Ishikawa (cell line): ENCODE measurements around the gene ROBO1.

ENCODE experiments used
- CEBPB ChIP-seq: IDR thresholded peaks from 2 replicates; pipeline ENCODE4 v1.6.1; 2012
- CREB1 ChIP-seq: IDR thresholded peaks from 2 replicates; pipeline ENCODE4 v1.6.1; 2012; ENCODE audit warnings: low read depth
- EGR1 ChIP-seq: IDR thresholded peaks from 2 replicates; pipeline ENCODE4 v1.6.1; 2012
- EP300 ChIP-seq: IDR thresholded peaks from 2 replicates; pipeline ENCODE4 v1.6.1; 2012; ENCODE audit warnings: borderline replicate concordance
- FOXM1 ChIP-seq: IDR thresholded peaks from 2 replicates; pipeline ENCODE4 v1.6.1; 2012; ENCODE audit warnings: low read depth, borderline replicate concordance
- MAX ChIP-seq: IDR thresholded peaks from 2 replicates; pipeline ENCODE4 v1.6.1; 2012
- NFIC ChIP-seq: IDR thresholded peaks from 2 replicates; pipeline ENCODE4 v1.6.1; 2012
- RAD21 ChIP-seq: IDR thresholded peaks from 2 replicates; pipeline ENCODE4 v1.6.1; 2012; ENCODE audit warnings: low read depth
- REST ChIP-seq: IDR thresholded peaks from 2 replicates; pipeline ENCODE4 v1.6.1; 2012; ENCODE audit warnings: low read depth, mild to moderate bottlenecking
- TAF1 ChIP-seq: IDR thresholded peaks from 2 replicates; pipeline ENCODE4 v1.6.1; 2012; ENCODE audit warnings: low read depth, mild to moderate bottlenecking
- TCF12 ChIP-seq: IDR thresholded peaks from 2 replicates; pipeline ENCODE4 v1.6.1; 2012; ENCODE audit warnings: low read depth
- TEAD4 ChIP-seq: IDR thresholded peaks from 2 replicates; pipeline ENCODE4 v1.6.1; 2012
- USF1 ChIP-seq: IDR thresholded peaks from 2 replicates; pipeline ENCODE4 v1.6.1; 2012
- YY1 ChIP-seq: IDR thresholded peaks from 2 replicates; pipeline ENCODE4 v1.6.1; 2012; ENCODE audit warnings: low read depth
- ZBTB7A ChIP-seq: IDR thresholded peaks from 2 replicates; pipeline ENCODE4 v1.6.1; 2012; ENCODE audit warnings: low read depth

The ROBO1 gene

GRCh38 chr3:79737530-79737929 is 30.3 kb downstream of the ROBO1 start:
- TF ChIP-seq REST (no peak), USF1 (no peak), TEAD4 (peak; percentile 44; the same call in 1 of the 2 replicates), YY1 (no peak), CEBPB (no peak), EP300 (peak; percentile 86), TCF12 (peak; percentile 90), NFIC (peak; percentile 63), CREB1 (no peak), FOXM1 (peak; percentile 78; the same call in 1 of the 2 replicates), RAD21 (no peak)

GRCh38 chr3:79729096-79729495 is 38.7 kb downstream of the ROBO1 start:
- peak; percentile 97 for TF ChIP-seq NFIC
- TF ChIP-seq MAX = no peak
- TF ChIP-seq YY1 = no peak
- peak; percentile 69 for TF ChIP-seq FOXM1
- TF ChIP-seq TCF12 = peak; percentile 83
- peak; percentile 91 for TF ChIP-seq EP300
- peak; percentile 80 for TF ChIP-seq TEAD4
- peak; percentile 21; the same call in 1 of the 2 replicates for TF ChIP-seq RAD21

- no peak for TF ChIP-seq USF1
- no peak for TF ChIP-seq REST
- no peak for TF ChIP-seq ZBTB7A
- TF ChIP-seq EGR1 = no peak
- TF ChIP-seq MAX = no peak
- no peak for TF ChIP-seq CEBPB
- TF ChIP-seq FOXM1 = no peak
- TF ChIP-seq TAF1 = no peak
- TF ChIP-seq RAD21 = no peak
- TF ChIP-seq TEAD4 = no peak
Measured at GRCh38 chr3:79726786-79727185, 41.0 kb downstream of the ROBO1 start.

GRCh38 chr3:79724206-79724605 is 43.6 kb downstream of the ROBO1 start:
- TF ChIP-seq CEBPB (no peak), RAD21 (0 out of 2 replicates have a peak, but pooled peaks have one; percentile 25), ZBTB7A (no peak), EP300 (no peak), YY1 (no peak), CREB1 (no peak)

GRCh38 chr3:79690072-79690471 is 77.7 kb downstream of the ROBO1 start:
- TF ChIP-seq MAX = no peak
- TF ChIP-seq FOXM1 = no peak
- TF ChIP-seq USF1 = no peak
- TF ChIP-seq CEBPB = no peak

GRCh38 chr3:79685108-79685507 is 82.7 kb downstream of the ROBO1 start:
- no peak for TF ChIP-seq RAD21
- TF ChIP-seq YY1 = no peak
- TF ChIP-seq CEBPB = no peak
- TF ChIP-seq TCF12 = no peak
- TF ChIP-seq ZBTB7A = no peak
- TF ChIP-seq CREB1 = no peak

- TF ChIP-seq CEBPB (no peak), TCF12 (no peak), TAF1 (no peak), FOXM1 (no peak), YY1 (no peak), TEAD4 (no peak), ZBTB7A (no peak), NFIC (no peak)
Measured at GRCh38 chr3:79684041-79684440, 83.8 kb downstream of the ROBO1 start.
